NCI-H2029 (cell line): ENCODE results near the gene OPHN1.
"Not testable (repeated sequence)": the region's sequence is repeated elsewhere in the genome, so short reads cannot be mapped to it uniquely, and the experiment has no call there.

Experiments used
- DNase-seq: peaks from one replicate; lab custom pipeline; 2025; lab: John Stamatoyannopoulos, UW

The OPHN1 gene

DNA sequence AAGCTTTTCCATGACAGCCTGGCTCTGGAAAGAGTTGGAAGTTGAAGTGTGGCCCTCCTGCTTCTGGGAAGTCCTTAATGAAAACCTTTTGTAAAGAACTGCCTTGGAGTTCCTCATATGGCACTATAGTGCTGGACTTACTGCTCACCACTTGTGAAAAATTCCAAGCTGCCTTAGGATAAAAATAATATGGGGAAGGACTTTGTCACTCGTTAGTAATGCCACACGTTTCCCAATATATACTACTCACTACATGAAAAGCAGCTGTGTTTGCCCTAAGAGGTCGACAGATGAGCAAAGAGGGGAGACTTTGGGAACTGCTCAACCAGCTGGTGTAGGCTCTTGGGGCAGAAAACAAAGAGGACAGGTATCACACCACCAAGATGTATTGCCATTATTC is 11.7 kb downstream of the OPHN1 start:
- no peak for DNase-seq

DNA sequence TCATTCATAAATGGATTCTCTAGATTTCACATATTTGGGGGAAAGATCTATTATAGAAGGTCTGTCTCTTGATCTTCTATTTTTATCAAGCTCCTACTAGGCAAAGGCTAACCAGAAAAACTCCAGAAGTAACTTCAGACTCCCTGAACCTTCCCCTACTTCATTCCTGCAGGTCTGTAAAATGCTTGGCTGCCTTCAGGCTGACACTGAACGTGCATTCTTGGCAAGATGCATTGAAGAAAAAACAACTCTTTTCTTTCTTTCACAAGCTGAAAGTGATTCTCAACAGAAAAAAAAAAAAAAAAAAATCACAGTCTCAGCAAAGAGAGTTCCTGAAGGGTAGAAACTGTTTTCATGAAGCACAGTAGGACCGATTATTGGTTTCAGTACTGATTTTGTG is 12.7 kb downstream of the OPHN1 start:
- no peak for DNase-seq

DNA sequence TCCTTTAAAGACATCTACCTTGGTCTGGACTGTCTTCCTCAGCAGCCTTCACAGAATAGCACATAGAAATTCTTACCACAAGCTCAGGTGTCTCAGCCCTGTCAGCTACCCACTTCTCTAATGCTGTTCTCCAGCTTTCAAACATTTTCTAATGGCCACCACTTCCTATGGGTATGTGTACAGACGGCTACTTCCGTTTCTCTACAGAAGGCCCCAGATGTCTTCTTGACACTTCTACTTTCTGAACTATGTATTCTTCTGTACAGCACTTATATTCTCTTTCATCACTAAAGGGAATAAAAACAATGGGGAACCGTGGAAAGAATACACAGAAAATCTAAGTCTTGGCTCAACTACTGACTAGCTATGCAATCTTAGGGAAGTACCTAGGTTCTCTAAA is 13.3 kb downstream of the OPHN1 start:
- DNase-seq = no peak

DNA sequence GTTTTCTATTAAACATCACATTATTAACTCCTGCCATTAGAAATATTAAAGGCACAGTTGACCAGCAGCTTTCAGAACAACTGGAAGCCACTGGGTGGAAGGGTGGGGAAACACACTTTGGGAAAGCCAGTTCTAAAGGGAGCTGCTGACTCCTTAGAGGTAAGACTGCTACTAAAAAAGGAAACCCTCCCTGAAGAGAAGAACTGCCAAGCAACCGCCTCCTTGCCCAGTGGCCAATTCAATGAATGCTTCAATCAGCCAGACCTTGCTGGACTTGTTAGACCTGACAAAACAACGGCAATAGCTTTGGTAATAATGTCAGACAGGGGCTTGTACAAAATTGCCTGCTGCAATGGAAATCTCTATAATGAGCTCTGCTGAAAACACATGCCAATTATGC is 15.6 kb downstream of the OPHN1 start:
- no peak for DNase-seq

DNA sequence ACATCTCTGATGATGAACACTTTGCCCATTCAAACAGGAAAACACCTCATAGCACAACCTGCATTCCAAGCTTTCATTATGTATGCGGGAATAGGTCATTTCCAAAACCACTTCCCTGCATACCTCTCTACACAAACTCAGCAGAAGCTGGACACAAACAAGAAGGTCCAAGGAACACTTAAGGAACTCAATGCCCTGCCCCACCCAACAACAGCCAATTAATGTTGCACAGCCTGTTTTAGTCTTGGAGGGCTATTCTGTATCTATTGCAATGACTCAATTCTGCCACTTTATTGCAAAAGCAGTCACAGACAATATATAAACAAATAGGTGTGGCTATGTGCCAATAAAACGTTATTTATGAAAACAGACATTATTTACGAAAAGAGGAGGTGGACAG is 16.7 kb downstream of the OPHN1 start:
- no peak for DNase-seq

DNA sequence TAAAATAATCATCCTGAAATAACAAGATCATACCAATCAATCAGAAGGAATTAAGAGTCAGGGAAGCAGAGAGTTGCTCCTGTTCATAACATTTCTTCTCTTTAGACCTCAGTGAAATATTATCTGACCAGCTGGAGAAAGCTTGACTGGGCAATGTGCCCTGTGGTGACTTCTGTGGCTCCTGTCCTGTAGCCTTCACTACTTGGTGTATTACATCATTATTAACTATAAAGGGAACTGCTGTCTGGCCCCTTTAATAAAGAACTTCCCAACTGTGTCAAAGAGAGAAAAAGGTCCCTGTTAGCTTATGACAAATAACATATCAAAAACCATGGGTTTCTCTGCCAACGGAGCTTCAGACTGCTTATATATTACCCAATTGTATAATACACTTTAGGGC is 18.0 kb downstream of the OPHN1 start:
- no peak for DNase-seq

DNA sequence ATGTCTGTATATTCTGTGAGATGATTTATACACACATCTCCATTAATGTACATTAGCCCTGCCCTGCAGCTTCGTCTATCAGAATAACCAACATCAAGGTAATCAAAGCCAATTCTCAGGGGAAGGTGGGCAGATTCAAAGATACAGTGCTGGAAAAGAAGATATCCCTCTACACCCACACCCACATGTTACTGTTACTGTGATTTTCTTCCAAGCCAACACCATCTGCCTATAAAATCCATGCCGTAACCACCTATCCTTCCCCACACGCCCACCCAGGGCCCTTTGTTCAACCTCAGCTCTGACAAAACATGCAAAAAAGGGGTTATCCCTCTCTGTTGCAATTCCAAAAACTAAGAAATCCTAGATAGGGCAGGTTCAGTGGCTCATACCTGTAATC is 20.0 kb downstream of the OPHN1 start:
- no peak for DNase-seq

DNA sequence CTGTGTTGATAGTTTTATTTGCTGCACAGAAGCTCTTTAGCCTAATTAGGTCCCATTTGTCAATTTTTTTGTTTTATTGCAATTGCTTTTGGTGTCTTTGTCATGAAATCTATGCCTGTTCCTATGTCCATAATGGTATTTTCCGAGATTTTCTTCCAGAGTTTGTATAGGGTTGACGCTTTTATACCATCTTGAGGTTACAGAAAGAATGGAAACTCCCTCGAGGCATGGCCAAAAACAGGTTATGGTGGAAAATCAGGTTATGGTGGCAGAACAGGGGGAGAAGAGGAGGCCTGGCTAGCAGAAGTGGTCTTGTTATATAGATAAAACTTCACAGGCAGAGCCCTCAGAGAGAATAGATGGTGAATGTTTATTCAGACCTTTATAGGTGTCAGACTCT is 21.6 kb downstream of the OPHN1 start:
- DNase-seq = no peak

DNA sequence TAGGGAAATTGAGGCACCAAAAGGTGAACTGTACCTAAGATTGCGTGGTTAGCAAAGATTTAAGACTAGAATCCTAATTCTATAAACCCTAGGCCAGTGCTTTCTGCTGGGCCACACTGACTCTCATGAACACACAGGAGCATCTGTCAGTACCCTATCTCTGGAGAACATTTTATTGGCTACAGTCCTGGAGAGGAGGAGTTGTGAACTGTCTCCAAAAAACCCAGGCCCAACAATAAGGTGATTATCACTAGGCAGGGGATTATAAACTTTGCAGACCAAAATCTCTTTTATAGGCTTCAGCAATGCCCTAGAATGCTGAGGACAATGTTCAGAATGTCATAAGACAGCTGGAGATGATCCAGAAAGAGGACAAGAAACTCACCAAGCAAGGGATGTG is 24.1 kb downstream of the OPHN1 start:
- no peak for DNase-seq

DNA sequence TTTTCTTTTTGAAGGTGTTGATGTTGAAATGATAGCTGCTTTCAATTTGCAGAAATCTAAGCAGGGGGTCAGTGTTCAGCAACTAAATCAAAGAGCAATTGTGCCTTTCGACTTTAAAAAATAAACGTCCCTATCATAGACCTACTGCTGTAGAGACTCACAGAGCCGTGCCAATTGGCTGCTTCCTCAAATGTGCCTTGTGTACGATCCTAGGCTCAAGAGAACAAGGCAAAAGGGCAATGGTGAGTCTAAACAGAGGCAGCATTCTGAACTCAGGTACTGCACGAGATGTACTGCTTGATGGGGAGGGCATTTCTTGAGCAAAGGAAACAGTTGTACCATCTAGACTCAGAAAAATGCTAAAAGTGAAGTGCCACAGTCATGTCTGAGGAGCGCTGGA is 29.8 kb downstream of the OPHN1 start:
- DNase-seq = no peak

DNA sequence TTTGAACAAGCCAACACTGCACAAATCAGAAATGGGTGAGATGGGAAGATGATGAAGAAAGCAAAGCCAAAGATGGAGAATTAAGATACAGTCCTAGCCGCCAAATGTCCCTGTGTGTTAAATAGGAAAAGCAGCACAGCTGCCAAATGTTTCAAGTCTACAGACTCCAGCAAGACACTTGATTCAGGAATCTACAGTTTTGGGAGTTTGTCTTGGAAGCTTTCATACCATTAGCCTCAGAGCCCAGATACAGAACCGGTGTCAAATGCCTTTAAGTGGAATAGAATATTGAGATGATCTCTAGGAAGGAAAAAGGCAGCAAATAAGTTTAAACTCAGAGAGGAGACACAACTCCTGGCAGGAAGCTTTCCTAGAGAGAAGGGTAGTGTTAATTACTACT is 30.3 kb downstream of the OPHN1 start:
- no peak for DNase-seq

DNA sequence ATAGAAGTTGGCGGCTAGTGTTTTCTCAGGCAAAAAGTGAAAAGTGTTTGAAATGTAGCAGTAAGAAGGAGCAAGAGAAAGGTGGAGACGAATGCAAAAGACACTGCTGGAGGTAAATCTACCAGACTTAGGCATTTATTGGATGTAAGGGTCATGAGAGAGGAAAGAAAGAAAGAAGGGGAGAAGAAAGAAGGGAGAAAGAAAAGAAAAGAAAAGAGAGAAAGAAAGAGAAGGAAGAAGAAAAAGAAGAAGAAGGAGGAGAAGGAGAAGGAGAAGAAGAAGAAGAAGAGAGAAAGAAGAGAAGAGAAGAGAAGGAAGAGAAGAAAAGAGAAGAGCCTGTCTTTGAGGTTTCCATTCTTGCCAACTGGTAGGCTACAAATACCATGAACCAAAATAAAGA is 31.2 kb downstream of the OPHN1 start:
- DNase-seq = no peak

DNA sequence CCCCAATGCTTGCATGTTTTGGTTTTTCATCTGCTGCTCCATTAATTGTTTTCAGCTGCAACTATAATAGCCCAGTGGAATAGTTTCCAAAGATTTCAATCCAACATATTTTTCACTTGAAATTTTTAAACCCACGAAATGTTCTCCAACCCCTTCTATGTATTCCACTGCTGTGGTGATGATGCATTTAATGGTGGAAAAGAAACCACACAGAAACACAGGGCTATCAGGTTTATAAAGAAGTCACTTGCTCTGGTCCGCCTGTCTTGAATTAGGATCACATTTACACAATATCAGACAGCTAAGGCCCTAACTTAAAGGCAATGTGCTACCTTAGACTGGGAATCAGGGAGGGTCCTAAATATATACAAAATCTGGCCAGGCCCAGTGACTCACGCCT is 35.0 kb downstream of the OPHN1 start:
- no peak for DNase-seq

DNA sequence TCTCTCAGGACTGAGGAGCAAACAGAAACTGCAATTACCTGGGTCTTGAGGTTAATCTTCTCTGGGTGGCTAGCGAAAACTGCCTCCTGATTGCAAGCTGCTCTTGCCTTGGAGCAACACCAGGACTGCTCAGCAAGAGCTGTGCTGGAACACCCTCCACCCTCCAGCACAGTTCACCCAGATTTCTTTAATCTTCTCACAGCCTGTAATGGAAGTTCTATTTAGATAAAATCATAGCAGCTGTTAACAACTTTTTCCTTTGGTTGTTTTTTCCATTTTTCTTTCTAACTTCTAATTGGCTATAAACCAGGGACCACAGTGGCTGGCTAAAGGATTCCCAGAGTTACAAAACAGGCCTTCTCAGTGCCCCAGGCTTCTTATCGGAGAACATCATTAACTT is 36.3 kb downstream of the OPHN1 start:
- DNase-seq = no peak

DNA sequence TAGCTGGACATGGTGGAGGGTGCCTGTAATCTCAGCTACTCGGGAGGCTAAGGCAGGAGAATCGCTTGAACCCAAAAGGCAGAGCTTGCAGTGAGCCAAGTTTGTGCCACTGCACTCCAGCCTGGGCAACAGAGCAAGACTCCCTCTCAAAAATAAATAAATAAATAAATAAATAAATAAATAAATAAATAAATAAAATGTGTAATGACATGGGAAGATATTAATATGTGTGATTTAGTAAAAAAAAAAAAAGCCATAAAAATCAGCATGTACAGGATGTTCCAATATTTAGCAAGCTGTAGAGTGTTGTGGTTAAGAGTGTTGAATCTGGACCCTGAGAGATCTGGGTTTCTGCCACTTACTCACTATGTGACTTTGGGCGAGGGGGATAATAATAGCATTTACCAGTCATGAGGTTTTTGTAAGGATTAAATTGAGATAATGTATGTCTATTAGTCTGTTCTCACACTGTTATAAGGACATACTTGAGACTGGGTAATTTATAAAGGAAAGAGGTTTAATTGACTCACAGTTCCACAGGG is 43.8 kb downstream of the OPHN1 start:
- not testable (repeated sequence) for DNase-seq

DNA sequence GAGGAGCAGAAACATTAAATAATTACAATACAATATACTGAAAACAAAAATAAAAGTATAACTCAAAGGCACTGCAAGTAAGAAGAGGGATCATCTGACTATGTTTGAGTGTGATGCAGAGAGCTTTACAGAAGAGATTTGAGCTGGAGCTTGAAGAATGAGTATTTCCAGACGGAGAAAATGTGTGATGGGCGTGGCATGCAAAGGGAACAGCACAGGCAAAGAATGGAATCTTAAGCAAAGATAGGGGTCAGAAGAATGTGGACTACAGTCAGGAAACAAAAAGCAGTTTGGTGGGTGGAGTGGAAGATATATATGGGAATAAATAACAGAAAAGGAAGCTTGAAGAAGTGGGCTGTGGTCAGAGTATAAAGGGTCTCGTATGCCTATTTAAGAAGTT is 45.5 kb downstream of the OPHN1 start:
- DNase-seq = no peak

DNA sequence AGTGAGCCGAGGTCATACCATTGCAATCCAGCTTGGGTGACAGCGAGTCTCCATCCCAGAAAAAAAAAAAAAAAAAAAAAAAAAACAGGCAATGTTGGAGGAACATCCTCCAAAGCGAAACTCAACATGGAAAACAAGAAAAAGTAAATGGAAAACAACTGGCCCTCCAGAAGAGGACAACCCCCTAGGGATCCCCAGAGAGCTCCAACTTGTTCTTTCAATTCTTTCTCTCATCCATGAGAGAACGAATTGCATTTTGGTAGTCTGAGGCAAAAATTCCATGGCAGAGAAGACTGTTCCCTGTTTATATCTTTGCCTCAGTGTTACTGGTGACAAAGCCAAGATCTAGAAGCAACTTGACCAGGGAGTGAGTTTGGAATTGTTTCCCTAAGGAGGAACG is 49.8 kb downstream of the OPHN1 start:
- DNase-seq = no peak

DNA sequence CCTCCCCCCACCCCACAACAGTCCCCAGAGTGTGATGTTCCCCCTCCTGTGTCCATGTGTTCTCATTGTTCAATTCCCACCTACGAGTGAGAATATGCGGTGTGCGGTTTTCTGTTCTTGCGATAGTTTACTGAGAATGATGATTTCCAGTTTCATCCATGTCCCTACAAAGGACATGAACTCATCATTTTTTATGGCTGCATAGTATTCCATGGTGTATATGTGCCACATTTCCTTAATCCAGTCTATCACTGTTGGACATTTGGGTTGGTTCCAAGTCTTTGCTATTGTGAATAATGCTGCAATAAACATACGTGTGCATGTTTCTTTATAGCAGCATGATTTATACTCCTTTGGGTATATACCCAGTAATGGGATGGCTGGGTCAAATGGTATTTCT is 55.7 kb downstream of the OPHN1 start:
- DNase-seq = not testable (repeated sequence)

DNA sequence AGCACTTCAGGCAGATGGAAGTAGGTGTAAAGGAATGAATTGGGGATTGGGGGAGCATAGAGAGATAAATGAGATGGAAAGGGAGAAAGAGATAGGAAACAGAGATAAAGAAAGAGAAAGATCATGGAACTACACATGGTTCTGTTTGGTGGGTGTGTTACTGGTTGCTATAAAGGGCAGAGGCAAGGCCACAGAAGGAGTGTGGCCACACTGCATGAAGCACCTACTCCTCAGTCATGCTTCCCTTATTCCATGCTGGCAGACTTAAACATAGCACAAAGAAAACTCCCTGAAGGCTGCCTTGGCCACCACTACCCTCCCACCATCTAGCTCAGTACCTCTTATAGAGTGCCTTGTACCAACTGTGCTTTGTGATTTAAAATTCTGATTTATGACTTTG is 56.9 kb downstream of the OPHN1 start:
- no peak for DNase-seq

DNA sequence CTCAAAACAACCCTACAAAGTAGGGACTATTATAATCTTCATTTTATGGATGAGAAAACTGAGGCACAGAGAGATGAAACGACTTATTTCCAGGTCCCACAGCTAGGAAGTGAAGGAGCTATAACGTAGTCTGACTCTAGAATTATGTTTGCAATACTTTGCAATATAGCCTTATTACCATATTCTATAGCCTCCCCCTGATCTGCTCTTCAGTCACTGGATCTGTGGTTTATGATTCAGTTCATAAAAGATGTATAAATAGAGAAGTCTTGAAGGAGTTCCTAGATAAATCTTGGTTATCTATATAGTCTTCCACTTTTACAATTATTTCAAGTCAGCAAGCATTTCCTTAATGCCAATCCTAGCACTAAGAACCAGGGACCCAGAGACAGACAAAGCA is 57.5 kb downstream of the OPHN1 start:
- no peak for DNase-seq

DNA sequence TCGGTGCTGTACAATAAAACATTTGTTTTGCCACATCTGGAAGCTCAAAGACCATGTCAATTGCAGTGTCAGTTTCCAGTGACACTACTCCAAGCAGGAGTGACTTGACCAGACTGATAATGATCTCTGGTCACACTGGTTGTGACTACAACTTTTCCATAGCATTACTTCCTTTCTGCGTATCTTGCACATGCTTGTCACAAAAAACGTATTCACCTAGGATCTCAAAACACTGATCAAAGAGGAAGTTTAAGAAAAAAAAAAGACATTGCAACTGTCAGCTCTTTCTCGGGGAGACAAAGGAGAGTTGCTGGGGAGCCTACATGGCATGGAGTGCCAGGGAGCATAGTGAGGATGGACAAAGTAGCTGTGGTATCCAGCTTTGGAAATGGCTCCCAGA is 60.6 kb downstream of the OPHN1 start:
- no peak for DNase-seq

DNA sequence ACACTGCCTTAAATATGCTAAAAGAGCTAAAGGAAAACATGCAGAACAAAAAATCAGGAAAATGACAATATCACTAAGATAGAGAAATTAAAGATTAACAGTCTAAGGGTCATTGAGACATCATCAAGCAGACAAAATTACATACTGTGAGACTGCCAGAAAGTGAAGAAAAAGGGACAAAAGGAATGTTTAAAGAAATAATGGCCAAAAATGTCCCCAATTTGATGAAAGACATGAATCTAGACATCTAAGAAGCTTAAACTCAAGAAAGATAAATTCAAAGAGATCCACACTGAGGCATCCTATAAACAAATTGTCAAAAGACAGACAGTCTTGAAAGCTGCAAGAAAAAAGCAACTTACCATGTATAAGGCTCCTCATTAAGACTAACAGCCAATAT is 63.7 kb downstream of the OPHN1 start:
- DNase-seq = no peak

DNA sequence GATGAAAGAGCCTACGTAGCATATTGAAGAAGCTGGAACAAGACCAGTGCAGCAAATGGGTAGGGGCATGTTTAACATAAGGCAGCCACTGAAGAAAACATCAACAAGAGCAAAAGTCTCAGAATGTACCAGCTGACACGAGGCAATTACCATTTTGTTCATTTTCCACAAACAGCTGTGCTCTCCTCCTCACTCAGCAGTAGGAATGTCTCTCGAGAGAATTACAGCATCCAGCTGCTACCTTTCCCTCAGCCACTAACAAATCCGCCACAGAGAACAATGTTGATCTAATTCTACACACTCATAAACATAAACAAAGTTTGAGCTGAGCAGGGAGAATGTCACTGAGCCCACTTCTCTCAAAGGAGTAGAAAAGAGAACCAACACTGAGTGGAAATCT is 68.0 kb downstream of the OPHN1 start:
- no peak for DNase-seq

DNA sequence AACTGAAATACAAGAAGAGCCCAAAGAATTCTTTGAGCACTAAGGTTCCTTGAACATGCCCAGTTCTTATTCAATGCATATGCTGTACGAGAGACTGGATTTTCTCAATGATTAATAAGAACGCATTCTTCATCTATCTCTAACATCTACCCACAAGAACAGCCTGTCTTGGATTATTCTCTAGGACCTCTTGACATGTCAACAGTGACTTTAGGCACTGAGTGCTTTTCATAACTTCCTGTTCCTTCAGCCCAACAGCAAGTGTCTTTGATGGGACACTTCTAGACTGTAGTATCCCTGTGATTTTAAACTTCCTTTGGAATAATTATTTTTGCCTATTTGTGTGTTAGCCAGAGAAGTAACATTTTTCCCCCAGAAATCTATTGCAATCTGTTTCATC is 69.3 kb downstream of the OPHN1 start:
- DNase-seq = no peak

DNA sequence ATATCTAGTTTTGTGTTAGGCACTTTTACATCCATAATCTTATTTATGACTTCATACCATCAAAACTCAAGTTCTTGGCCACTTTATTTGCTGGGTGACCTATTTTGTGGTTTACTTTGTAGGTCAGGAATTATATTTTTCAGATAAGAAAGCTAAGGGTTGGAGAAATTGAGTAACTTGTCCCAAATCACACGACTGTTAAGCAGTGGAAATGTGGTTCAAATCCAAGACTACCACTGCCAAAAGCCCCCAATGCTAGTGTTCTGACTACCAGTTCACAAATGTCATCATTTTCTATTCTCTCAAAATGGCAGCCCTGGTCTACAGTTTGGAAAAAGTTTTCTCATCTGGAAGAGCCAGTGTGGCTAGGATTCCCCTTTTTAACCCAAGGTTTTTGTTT is 74.6 kb downstream of the OPHN1 start:
- no peak for DNase-seq
